ENCODE results near the gene TNS3. TPM values are rescaled to one million over a fixed set of nuclear protein-coding genes. Genes with fewer than 3 reads are reported as not detected.

The TNS3 gene
- total and polyA plus RNA-seq, 2 of the 13 experiments (the other 11 are each of a cell fraction or from before 2014, with no cell fraction given), result 52.9 to 55.7 TPM

- TF ChIP-seq NFE2 (CRISPR knock-in tag; IDR thresholded peaks at IDR 0.05), result no peak
- no peak for TF ChIP-seq ZNF142 (CRISPR knock-in tag; IDR thresholded peaks at IDR 0.05)
- TF ChIP-seq ZMYM4 (CRISPR knock-in tag; IDR thresholded peaks at IDR 0.05), result peak; percentile 47
- no peak for TF ChIP-seq ARID3A (IDR thresholded peaks at IDR 0.05; ENCODE audit: low read depth, low read length)
Observed at GRCh38 chr7:47601881-47602249, 20.0 kb upstream of the TNS3 start (continued).

Data from HepG2 (cell line).